MCF 10A (cell line): ENCODE data around the gene NR5A2. TPM values are rescaled to one million over a fixed set of nuclear protein-coding genes. Genes with fewer than 3 reads are reported as not detected.

Source experiments
- BruUV-seq: library from RNA; stranded (reverse); fragments of 400-500 nt; replicated peaks from 2 replicates; lab custom pipeline; 2021; lab: Mats Ljungman, UMichigan
- CTCF ChIA-PET: fragments of 300-600 bp; sonication (Branson Sonifier 250); formaldehyde crosslinking; extraction: SDS; loops from one replicate; lab custom pipeline; 2021; ENCODE audit warnings: antibody characterized with exemption, inconsistent platforms; lab: Yijun Ruan, JAX
- POLR2A ChIA-PET: fragments of 300-600, 350-650 bp; sonication (Branson Sonifier 250); formaldehyde crosslinking; extraction: SDS; loops from one replicate; lab custom pipeline; 2020; ENCODE audit warnings: antibody characterized with exemption, inconsistent platforms; lab: Yijun Ruan, JAX
- DNase-seq: peaks from one replicate; pipeline ENCODE4 v3.0.0-alpha.2; 2018; ENCODE audit not compliant: unreplicated experiment
- H3K27ac Mint-ChIP-seq: one replicate; pipeline ENCODE4 v1.8.0; 2022; ENCODE audit warnings: mild to moderate bottlenecking, low read depth, mixed read lengths; ENCODE audit not compliant: unreplicated experiment
- H3K27me3 Mint-ChIP-seq: one replicate; pipeline ENCODE4 v1.8.0; 2022; ENCODE audit warnings: mixed read lengths; ENCODE audit not compliant: insufficient read depth, unreplicated experiment
- H3K36me3 Mint-ChIP-seq: one replicate; pipeline ENCODE4 v1.8.0; 2022; ENCODE audit warnings: mild to moderate bottlenecking, moderate library complexity, mixed read lengths; ENCODE audit not compliant: insufficient read depth, unreplicated experiment
- H3K4me1 Mint-ChIP-seq: one replicate; pipeline ENCODE4 v1.8.0; 2022; ENCODE audit warnings: mixed read lengths; ENCODE audit not compliant: insufficient read depth, unreplicated experiment
- H3K4me3 Mint-ChIP-seq: one replicate; pipeline ENCODE4 v1.8.0; 2022; ENCODE audit warnings: mild to moderate bottlenecking, moderate library complexity, mixed read lengths; ENCODE audit not compliant: unreplicated experiment
- H3K9me3 Mint-ChIP-seq: one replicate; pipeline ENCODE4 v1.8.0; 2022; ENCODE audit warnings: mixed read lengths; ENCODE audit not compliant: unreplicated experiment
- intact Hi-C: fragments of 100-400 bp; cut with micrococcal nuclease; formaldehyde crosslinking; loops from 2 replicates; pipeline ENCODE4 v1.14.1; 2022
- total RNA-seq: library from RNA; stranded (reverse); gene quantifications from 2 replicates; pipeline ENCODE4 v1.2.3, GENCODE V29; 2022
- TF ChIP-seq, protein P1 (sequence below): fragments of 200-600 bp; IDR thresholded peaks from one replicate; pipeline ENCODE4 v1.8.0; 2022; ENCODE audit warnings: antibody characterized with exemption, mild to moderate bottlenecking; ENCODE audit not compliant: unreplicated experiment

NR5A2 gene
- total RNA-seq, 1 experiment from 2014 or later = 0.09 TPM

DNA sequence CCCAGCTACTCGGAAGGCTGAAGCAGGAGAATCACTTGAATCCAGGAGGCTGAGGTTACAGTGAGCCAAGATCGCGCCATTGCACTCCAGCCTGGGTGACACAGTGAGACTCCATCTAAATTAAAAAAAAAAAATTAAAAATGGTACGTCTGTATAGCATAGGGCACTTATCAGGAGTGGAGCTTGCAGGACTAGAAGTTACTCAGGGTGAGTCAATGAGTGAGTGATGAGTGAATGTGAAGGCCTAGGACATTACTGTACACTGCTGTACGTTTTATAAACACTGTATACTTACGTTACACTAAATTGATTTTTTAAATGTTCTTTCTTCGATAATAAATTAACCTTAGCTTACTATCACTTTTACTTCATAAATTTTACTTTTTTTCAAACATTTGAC, 183.6 kb downstream of the NR5A2 start:
- H3K27me3 Mint-ChIP-seq = no peaks in the 10 kb centered on the region
- H3K9me3 Mint-ChIP-seq = peaks cover 12% of the 10 kb centered on the region
- H3K27ac Mint-ChIP-seq = no peak overlapping the region
- ChIA-PET CTCF (interaction anchor here (0.8 to 1.8 kb wide), 3 partner anchors 12 to 96 kb away, joined by 5 to 6 read pairs (median 5); no protein-coding TSS in a partner anchor), POLR2A (interaction anchor here (0.6 to 3.7 kb wide), 5 partner anchors 12 to 390 kb away, joined by 3 to 16 read pairs (median 3); no protein-coding TSS in a partner anchor)
- intact Hi-C loops = no loop called here
- H3K4me3 Mint-ChIP-seq = no peak overlapping the region
- no TSS peak for BruUV-seq
- peak; percentile 57 for DNase-seq
- peaks cover 15% of the 10 kb centered on the region for H3K4me1 Mint-ChIP-seq
- TF ChIP-seq, protein P1, sequence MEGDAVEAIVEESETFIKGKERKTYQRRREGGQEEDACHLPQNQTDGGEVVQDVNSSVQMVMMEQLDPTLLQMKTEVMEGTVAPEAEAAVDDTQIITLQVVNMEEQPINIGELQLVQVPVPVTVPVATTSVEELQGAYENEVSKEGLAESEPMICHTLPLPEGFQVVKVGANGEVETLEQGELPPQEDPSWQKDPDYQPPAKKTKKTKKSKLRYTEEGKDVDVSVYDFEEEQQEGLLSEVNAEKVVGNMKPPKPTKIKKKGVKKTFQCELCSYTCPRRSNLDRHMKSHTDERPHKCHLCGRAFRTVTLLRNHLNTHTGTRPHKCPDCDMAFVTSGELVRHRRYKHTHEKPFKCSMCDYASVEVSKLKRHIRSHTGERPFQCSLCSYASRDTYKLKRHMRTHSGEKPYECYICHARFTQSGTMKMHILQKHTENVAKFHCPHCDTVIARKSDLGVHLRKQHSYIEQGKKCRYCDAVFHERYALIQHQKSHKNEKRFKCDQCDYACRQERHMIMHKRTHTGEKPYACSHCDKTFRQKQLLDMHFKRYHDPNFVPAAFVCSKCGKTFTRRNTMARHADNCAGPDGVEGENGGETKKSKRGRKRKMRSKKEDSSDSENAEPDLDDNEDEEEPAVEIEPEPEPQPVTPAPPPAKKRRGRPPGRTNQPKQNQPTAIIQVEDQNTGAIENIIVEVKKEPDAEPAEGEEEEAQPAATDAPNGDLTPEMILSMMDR = no peak
- peaks cover 6% of the 10 kb centered on the region for H3K36me3 Mint-ChIP-seq

DNA sequence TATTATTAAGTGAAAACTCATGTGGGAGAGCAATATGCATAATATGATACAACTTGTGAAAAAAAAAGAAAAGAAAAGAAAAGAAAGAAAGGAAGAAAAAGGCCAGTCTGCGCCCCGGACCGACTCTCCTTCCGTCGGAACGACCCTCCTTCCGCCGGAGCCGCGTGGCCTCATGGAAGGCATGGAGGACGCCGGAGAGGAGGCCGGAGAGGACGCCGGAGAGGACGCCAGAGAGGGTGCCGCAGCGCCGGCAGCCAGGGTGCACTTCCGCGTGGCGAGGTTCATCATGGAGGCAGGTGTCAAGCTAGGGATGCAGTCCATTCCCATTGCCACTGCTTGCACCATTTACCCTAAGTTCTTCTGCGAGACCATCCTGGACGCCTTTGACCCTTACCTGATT, 185.9 kb downstream of the NR5A2 start:
- no peak overlapping the region for H3K4me3 Mint-ChIP-seq
- intact Hi-C loops = no loop called here
- ChIA-PET POLR2A (interaction anchor here (3.7 kb wide), 1 partner anchor 9 kb away, joined by 16 read pairs; no protein-coding TSS in a partner anchor), CTCF (no interaction called here)
- H3K27ac Mint-ChIP-seq = no peak overlapping the region
- H3K9me3 Mint-ChIP-seq = peaks cover 7% of the 10 kb centered on the region
- no TSS peak for BruUV-seq
- no peak for DNase-seq
- peaks cover 6% of the 10 kb centered on the region for H3K36me3 Mint-ChIP-seq
- TF ChIP-seq, protein P1 = no peak
- H3K4me1 Mint-ChIP-seq = peaks cover 5% of the 10 kb centered on the region
- no peaks in the 10 kb centered on the region for H3K27me3 Mint-ChIP-seq

DNA sequence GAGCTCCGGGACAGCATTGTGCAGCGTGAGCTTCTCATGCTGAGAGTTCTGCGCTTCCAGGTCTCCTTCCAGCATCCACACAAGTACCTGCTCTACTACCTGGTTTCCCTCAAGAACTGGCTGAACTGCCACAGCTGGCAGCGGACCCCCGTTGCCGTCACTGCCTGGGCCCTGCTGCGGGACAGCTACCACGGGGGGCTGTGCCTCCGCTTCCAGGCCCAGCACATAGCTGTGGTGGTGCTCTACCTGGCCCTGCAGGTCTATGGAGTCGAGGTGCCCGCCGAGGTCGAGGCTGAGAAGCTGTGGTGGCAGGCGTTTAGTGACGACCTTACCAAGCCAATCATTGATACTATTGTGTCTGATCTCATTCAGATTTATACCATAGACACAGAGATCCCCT, 186.4 kb downstream of the NR5A2 start:
- DNase-seq = no peak
- no peak overlapping the region for H3K27ac Mint-ChIP-seq
- no peak overlapping the region for H3K4me3 Mint-ChIP-seq
- H3K9me3 Mint-ChIP-seq = peaks cover 7% of the 10 kb centered on the region
- ChIA-PET POLR2A (no interaction called here), CTCF (interaction anchor here (0.7 to 0.9 kb wide), 2 partner anchors 9 to 146 kb away, joined by 3 to 4 read pairs; no protein-coding TSS in a partner anchor)
- peaks cover 5% of the 10 kb centered on the region for H3K4me1 Mint-ChIP-seq
- no peaks in the 10 kb centered on the region for H3K27me3 Mint-ChIP-seq
- TF ChIP-seq, protein P1 = no peak
- intact Hi-C loops = no loop called here
- peaks cover 6% of the 10 kb centered on the region for H3K36me3 Mint-ChIP-seq
- no TSS peak for BruUV-seq

DNA sequence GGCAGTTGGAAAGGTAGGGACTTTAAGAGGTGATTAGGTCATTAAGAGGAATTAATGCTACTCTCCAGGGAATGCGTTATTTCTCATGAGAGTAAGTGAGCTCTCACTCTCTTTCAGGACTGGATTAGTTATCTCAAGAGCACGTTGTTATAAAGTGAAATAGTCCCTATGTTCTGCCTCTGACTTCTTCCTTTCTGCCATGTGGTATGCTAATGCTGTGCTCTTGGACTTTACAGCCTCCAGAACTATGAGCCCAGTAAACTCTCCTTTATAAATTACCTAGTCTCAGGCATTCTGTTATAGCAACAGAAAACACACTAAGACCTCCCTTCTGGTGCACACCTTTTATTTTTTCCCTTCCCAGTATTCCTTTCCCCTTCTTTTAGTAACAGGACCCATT, 187.8 kb downstream of the NR5A2 start:
- no peak for DNase-seq

More for the DNA sequence above, 187.8 kb downstream of the NR5A2 start:
- H3K4me1 Mint-ChIP-seq = peaks cover 5% of the 10 kb centered on the region
- TF ChIP-seq, protein P1 = no peak
- H3K27me3 Mint-ChIP-seq = no peaks in the 10 kb centered on the region
- ChIA-PET POLR2A (interaction anchor here (0.6 to 0.9 kb wide), 3 partner anchors 20 to 251 kb away, joined by 3 read pairs; no protein-coding TSS in a partner anchor), CTCF (no interaction called here)
- intact Hi-C loops = no loop called here
- H3K27ac Mint-ChIP-seq = no peak overlapping the region
- peaks cover 6% of the 10 kb centered on the region for H3K36me3 Mint-ChIP-seq
- H3K4me3 Mint-ChIP-seq = no peak overlapping the region
- BruUV-seq = no TSS peak
- peaks cover 7% of the 10 kb centered on the region for H3K9me3 Mint-ChIP-seq
